Astrocyte (in vitro differentiated cells and primary cell): Measurements from ENCODE around the gene USP20.

ENCODE experiments used
- EZH2 ChIP-seq: IDR thresholded peaks from 2 replicates; pipeline ENCODE4 v1.6.1; 2012; ENCODE audit warnings: mild to moderate bottlenecking, low read length, inconsistent platforms; ENCODE audit not compliant: insufficient read depth
- TF ChIP-seq, protein P1 (sequence below): IDR thresholded peaks from 2 replicates; pipeline ENCODE4 v1.5.1; 2011; ENCODE audit warnings: low read depth, mild to moderate bottlenecking, inconsistent platforms, low read length, moderate library complexity; ENCODE audit not compliant: insufficient read depth

DNA sequence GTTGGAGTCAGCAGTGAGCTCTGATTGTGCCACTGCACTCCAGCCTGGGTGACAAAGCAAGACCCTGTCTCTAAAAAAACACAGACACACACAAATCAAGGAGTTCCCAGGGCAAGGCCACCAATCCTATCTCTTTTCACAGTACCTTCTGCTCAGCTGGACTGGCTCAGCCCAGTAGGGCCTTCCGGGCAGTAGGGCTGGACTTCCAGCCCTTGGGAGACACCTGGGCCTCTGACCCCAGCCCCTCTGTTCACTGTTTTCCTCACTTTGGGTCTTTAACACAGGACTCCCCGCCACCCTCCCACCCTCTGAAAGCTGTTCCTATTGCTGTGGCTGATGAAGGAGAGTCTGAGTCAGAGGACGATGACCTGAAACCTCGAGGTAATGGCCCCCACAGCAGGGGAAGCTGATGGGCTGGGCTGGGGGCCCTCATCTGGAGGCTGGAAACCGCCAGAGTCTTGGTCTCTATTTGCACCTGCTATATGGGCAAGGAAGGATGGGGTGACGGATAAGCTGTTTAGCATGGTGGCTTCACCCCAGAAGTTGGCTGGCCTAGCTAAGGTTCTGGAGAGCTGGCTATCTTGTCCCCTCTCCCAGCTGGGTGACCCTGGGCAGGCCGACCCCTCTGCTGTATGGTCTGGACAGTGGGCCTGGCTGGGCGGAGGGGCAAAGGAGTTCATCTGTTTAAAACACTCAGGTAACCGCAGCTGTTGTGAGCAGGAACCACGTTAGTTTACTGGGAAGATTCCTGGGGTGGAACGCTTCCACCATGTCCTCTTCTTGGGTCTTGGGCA is 25.6 kb downstream of the USP20 start:
- TF ChIP-seq, protein P1, sequence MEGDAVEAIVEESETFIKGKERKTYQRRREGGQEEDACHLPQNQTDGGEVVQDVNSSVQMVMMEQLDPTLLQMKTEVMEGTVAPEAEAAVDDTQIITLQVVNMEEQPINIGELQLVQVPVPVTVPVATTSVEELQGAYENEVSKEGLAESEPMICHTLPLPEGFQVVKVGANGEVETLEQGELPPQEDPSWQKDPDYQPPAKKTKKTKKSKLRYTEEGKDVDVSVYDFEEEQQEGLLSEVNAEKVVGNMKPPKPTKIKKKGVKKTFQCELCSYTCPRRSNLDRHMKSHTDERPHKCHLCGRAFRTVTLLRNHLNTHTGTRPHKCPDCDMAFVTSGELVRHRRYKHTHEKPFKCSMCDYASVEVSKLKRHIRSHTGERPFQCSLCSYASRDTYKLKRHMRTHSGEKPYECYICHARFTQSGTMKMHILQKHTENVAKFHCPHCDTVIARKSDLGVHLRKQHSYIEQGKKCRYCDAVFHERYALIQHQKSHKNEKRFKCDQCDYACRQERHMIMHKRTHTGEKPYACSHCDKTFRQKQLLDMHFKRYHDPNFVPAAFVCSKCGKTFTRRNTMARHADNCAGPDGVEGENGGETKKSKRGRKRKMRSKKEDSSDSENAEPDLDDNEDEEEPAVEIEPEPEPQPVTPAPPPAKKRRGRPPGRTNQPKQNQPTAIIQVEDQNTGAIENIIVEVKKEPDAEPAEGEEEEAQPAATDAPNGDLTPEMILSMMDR: no peak
- no peak for TF ChIP-seq EZH2
